ENCODE results near the gene SNAI3.
A peak's percentile ranks its signal among the peaks of the same experiment; 100 is the strongest.

SNAI3 gene

GRCh38 chr16:88721815-88722755 is 35.8 kb upstream of the SNAI3 start:
- DNase-seq (ENCODE audit: low read depth in 1 of 2, low spot score in 1 of 2): no peak

GRCh38 chr16:88721236-88721635 is 34.9 kb upstream of the SNAI3 start:
- DNase-seq (ENCODE audit: low read depth in 1 of 2, low spot score in 1 of 2): no peak

GRCh38 chr16:88720396-88720970 is 34.2 kb upstream of the SNAI3 start:
- DNase-seq (ENCODE audit: low read depth in 1 of 2, low spot score in 1 of 2): no peak

GRCh38 chr16:88719933-88720296 is 33.6 kb upstream of the SNAI3 start:
- no peak for DNase-seq (ENCODE audit: low read depth in 1 of 2, low spot score in 1 of 2)

- DNase-seq (ENCODE audit: low read depth in 1 of 2, low spot score in 1 of 2): no peak
Observed at GRCh38 chr16:88719267-88719932, 33.1 kb upstream of the SNAI3 start.

- DNase-seq (ENCODE audit: low read depth in 1 of 2, low spot score in 1 of 2): no peak
Observed at GRCh38 chr16:88718178-88718577, 31.9 kb upstream of the SNAI3 start.

- DNase-seq (ENCODE audit: low read depth in 1 of 2, low spot score in 1 of 2): no peak
Observed at GRCh38 chr16:88716601-88717001, 30.3 kb upstream of the SNAI3 start.

GRCh38 chr16:88716201-88716600 is 29.9 kb upstream of the SNAI3 start:
- DNase-seq (ENCODE audit: low read depth in 1 of 2, low spot score in 1 of 2): no peak

GRCh38 chr16:88715312-88716190 is 29.2 kb upstream of the SNAI3 start:
- DNase-seq (ENCODE audit: low read depth in 1 of 2, low spot score in 1 of 2): no peak

GRCh38 chr16:88714420-88715302 is 28.4 kb upstream of the SNAI3 start:
- no peak for DNase-seq (ENCODE audit: low read depth in 1 of 2, low spot score in 1 of 2)

- no peak for DNase-seq (ENCODE audit: low read depth in 1 of 2, low spot score in 1 of 2)
Observed at GRCh38 chr16:88713568-88714419, 27.5 kb upstream of the SNAI3 start.

- no peak for DNase-seq (ENCODE audit: low read depth in 1 of 2, low spot score in 1 of 2)
Observed at GRCh38 chr16:88713054-88713453, 26.7 kb upstream of the SNAI3 start.

- DNase-seq (ENCODE audit: low read depth in 1 of 2, low spot score in 1 of 2): no peak
Observed at GRCh38 chr16:88712362-88712979, 26.2 kb upstream of the SNAI3 start.

- DNase-seq (ENCODE audit: low read depth in 1 of 2, low spot score in 1 of 2): no peak
Observed at GRCh38 chr16:88711750-88712340, 25.5 kb upstream of the SNAI3 start.

GRCh38 chr16:88710556-88710955 is 24.2 kb upstream of the SNAI3 start:
- no peak for DNase-seq (ENCODE audit: low read depth in 1 of 2, low spot score in 1 of 2)

GRCh38 chr16:88706965-88707826 is 20.9 kb upstream of the SNAI3 start:
- DNase-seq (ENCODE audit: low read depth in 1 of 2, low spot score in 1 of 2): no peak

GRCh38 chr16:88706229-88706964 is 20.1 kb upstream of the SNAI3 start, which contains the start of the genes CTU2 and RNF166:
CTU2 (plus strand) TSS chr16:88706503; CDS start chr16:88706531, 28 bp downstream.
RNF166 (minus strand) TSS chr16:88706408; CDS start chr16:88706325, 83 bp downstream.
- peak; percentile 76 to 90 for DNase-seq (ENCODE audit: low read depth in 1 of 2, low spot score in 1 of 2)
